AG20443 (cell line): ENCODE measurements around the gene SLC25A6.

Source experiments
- DNase-seq: peaks from one replicate; pipeline ENCODE4 v3.0.0; 2012; ENCODE audit warnings: low spot score, mixed read lengths

The SLC25A6 gene

GRCh38 chrX:1391707-1392375 lies at the start of gene SLC25A6:
Gene SLC25A6, minus strand, starts transcription at chrX:1392113. Its CDS starts 104 bp downstream, at chrX:1392009.
- DNase-seq, result peak; percentile 98

- DNase-seq, result no peak
These were observed 48.6 kb upstream of the SLC25A6 start for GRCh38 chrX:1440506-1440905.

- DNase-seq, result no peak
These were observed 43.5 kb upstream of the SLC25A6 start for GRCh38 chrX:1435241-1435895.

- no peak for DNase-seq
These were observed 42.9 kb upstream of the SLC25A6 start for GRCh38 chrX:1434871-1435240.

GRCh38 chrX:1433646-1434357 lies 41.9 kb upstream of the SLC25A6 start:
- no peak for DNase-seq

- DNase-seq, result no peak
These were observed 38.5 kb upstream of the SLC25A6 start for GRCh38 chrX:1430451-1430850.

- peak; percentile 3 for DNase-seq
These were observed 35.8 kb upstream of the SLC25A6 start for GRCh38 chrX:1427756-1428155.

GRCh38 chrX:1426321-1426720 lies 34.4 kb upstream of the SLC25A6 start:
- peak; percentile 4 for DNase-seq

GRCh38 chrX:1425381-1425780 lies 33.5 kb upstream of the SLC25A6 start:
- peak; percentile 1 for DNase-seq

GRCh38 chrX:1424147-1424851 lies 32.4 kb upstream of the SLC25A6 start:
- no peak for DNase-seq

- no peak for DNase-seq
These were observed 31.3 kb upstream of the SLC25A6 start for GRCh38 chrX:1423215-1423614.

- DNase-seq, result peak; percentile 0
These were observed 30.2 kb upstream of the SLC25A6 start for GRCh38 chrX:1422135-1422465.

- peak; percentile 6 for DNase-seq
These were observed 29.7 kb upstream of the SLC25A6 start for GRCh38 chrX:1421433-1422134.

GRCh38 chrX:1420371-1420770 lies 28.5 kb upstream of the SLC25A6 start:
- DNase-seq, result peak; percentile 12

- DNase-seq, result peak; percentile 11
These were observed 27.8 kb upstream of the SLC25A6 start for GRCh38 chrX:1419545-1420355.

- DNase-seq, result peak; percentile 17
These were observed 27.1 kb upstream of the SLC25A6 start for GRCh38 chrX:1418901-1419544.

GRCh38 chrX:1417921-1418771 lies 26.2 kb upstream of the SLC25A6 start:
- DNase-seq, result no peak

GRCh38 chrX:1416965-1417760 lies 25.2 kb upstream of the SLC25A6 start:
- DNase-seq, result no peak

GRCh38 chrX:1416327-1416784 lies 24.4 kb upstream of the SLC25A6 start:
- DNase-seq, result peak; percentile 1
